GM12892 (cell line): ENCODE data around the gene CTXN1.
A peak's percentile ranks its signal among the peaks of the same experiment; 100 is the strongest.

Source experiments
- POLR2A ChIP-seq: IDR thresholded peaks from 2 replicates; pipeline ENCODE4 v1.6.1; 2011; ENCODE audit warnings: low read depth, low read length, control low read depth
- POLR2AphosphoS5 ChIP-seq: IDR thresholded peaks from 2 replicates; pipeline ENCODE4 v1.6.1; 2011; ENCODE audit warnings: low read depth, low read length, control low read depth
- TAF1 ChIP-seq: IDR thresholded peaks from 2 replicates; pipeline ENCODE4 v1.6.1; 2011; ENCODE audit warnings: low read depth, mild to moderate bottlenecking, control low read depth, low read length, borderline replicate concordance

DNA sequence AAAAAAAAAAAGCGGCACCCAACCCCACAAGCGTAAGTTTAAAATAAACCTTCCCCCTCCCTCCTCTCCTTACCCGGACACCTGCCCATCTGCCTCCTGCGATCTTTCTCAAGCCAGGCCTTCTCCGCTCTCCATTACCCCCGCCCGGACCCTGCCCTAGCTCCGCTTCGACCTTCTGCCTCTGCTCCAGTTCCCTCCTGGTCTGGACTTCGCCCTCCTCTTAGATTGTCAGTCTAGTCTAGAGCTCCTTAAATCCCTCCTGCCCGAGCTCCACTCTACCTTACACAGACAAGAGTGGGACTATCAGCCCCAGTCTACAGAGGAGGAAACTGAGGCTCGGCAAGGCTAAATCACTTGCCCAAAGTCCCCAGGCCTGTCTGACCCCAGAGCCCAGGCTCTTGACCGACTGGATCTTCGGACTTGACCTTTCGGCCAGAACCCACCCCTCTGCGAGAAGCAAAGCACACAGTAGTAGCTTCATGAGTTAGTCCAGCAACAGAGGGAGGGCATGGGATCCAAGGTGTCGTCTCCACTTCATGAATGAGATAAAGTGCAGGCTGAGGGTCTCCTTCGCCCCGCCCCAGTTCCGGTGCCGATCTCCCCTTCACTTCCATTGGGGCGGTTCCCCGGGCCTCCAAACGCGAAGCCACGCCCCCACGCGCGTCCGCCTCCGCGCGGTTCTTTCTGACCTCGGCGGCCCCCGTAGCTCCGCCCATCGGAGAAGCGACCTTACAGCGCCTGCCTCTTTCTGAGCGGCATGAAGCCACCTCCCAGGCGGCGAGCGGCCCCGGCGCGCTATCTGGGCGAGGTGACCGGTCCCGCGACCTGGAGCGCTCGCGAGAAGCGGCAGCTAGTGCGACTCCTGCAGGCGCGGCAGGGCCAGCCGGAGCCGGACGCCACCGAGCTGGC, 6.1 kb downstream of the CTXN1 start, which contains the start of gene SNAPC2:
- TF ChIP-seq POLR2A (peak; percentile 57; the same call in 1 of the 2 replicates), TAF1 (no peak), POLR2AphosphoS5 (no peak)
